ENCODE data around the gene SFN. TPM values are rescaled to one million over a fixed set of nuclear protein-coding genes. Genes with fewer than 3 reads are reported as not detected.
A peak's percentile ranks its signal among the peaks of the same experiment; 100 is the strongest.

SFN gene
- total RNA-seq, 2 donors from 2014 or later: 239 to 253 TPM

DNA sequence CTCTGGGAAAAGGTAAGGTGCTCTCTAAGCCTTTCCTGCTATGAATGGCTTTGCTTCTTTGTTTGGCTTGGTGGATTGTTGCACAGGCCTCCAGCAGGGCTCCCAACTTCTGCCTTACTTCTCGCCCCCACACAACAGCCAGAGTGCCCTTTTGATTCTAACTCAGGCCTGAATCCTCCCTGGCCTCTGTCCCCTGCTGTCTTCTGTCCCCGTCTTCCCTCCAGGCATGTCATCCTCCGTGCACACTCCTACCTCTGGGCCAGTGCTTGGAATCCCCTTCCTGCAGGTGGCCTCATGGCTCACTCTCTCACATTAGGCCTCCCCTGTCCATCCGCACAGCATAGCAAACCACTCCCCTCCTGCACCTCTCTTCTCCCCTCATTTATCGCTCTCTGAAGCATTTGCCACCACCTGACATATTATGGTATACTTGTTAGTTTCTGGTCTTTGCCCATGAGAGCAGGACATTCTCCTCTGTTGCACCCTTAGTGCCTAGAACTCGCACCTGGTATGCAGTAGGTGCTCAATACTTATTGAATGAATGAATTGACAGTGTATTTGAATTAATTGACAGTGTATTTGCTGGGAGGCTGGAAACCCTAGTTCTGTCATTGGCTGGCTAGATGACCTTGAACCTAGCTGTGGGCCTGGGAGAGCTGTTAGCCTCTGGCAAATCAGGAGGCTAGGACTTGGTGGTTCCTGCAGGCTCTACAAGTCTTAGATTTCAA lies 33.6 kb upstream of the SFN start:
- Histone ChIP-seq H3K4me1 (peaks cover 14% of the 10 kb centered on the region), H3K9ac (ENCODE audit: low read depth in 2 of 2, low read length in 2 of 2) (peak overlapping the region in 1 of 2 donors; percentile 30)

DNA sequence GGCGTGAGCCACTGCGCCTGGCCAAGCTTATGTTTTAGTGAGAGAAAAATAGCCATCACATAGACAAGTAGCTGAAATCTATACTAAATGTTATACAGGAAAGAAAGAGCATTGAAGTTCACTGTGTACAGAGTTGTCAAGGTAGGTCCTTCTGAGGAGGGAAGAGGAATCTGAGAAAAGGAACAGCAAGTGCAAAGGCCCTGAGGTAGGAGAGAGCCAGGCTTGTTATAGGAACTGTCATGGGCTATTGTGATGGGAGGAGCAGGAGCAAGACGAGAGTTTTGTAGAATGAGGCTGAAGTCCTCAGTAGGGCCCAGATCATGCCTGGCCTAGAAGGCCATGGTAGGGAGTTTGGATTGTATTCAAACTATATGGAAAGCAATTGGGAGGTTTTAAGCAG lies 31.9 kb upstream of the SFN start:
- Histone ChIP-seq H3K4me3 (no peak overlapping the region), H3K9me3 (no peaks in the 10 kb centered on the region), H3K27me3 (no peaks in the 10 kb centered on the region), H3K9ac (ENCODE audit: low read depth in 2 of 2, low read length in 2 of 2) (no peak overlapping the region), H3K4me1 (peaks cover 7% of the 10 kb centered on the region), H3K27ac (no peak overlapping the region), H3K36me3 (no peaks in the 10 kb centered on the region)
- intact Hi-C loops (cut with DNase I): no loop called here
- DNase-seq: no peak
- TF ChIP-seq, protein P1, sequence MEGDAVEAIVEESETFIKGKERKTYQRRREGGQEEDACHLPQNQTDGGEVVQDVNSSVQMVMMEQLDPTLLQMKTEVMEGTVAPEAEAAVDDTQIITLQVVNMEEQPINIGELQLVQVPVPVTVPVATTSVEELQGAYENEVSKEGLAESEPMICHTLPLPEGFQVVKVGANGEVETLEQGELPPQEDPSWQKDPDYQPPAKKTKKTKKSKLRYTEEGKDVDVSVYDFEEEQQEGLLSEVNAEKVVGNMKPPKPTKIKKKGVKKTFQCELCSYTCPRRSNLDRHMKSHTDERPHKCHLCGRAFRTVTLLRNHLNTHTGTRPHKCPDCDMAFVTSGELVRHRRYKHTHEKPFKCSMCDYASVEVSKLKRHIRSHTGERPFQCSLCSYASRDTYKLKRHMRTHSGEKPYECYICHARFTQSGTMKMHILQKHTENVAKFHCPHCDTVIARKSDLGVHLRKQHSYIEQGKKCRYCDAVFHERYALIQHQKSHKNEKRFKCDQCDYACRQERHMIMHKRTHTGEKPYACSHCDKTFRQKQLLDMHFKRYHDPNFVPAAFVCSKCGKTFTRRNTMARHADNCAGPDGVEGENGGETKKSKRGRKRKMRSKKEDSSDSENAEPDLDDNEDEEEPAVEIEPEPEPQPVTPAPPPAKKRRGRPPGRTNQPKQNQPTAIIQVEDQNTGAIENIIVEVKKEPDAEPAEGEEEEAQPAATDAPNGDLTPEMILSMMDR (IDR thresholded peaks at IDR 0.05): no peak

More for the DNA sequence above, 33.6 kb upstream of the SFN start:
- H3K36me3 ChIP-seq: no peaks in the 10 kb centered on the region
- TF ChIP-seq, protein P1 (IDR thresholded peaks at IDR 0.05): no peak
- no peak overlapping the region for H3K4me3 ChIP-seq
- intact Hi-C loops (cut with DNase I): no loop called here
- no peaks in the 10 kb centered on the region for H3K27me3 ChIP-seq
- DNase-seq: no peak
- H3K9me3 ChIP-seq: no peaks in the 10 kb centered on the region
- no peak overlapping the region for H3K27ac ChIP-seq

DNA sequence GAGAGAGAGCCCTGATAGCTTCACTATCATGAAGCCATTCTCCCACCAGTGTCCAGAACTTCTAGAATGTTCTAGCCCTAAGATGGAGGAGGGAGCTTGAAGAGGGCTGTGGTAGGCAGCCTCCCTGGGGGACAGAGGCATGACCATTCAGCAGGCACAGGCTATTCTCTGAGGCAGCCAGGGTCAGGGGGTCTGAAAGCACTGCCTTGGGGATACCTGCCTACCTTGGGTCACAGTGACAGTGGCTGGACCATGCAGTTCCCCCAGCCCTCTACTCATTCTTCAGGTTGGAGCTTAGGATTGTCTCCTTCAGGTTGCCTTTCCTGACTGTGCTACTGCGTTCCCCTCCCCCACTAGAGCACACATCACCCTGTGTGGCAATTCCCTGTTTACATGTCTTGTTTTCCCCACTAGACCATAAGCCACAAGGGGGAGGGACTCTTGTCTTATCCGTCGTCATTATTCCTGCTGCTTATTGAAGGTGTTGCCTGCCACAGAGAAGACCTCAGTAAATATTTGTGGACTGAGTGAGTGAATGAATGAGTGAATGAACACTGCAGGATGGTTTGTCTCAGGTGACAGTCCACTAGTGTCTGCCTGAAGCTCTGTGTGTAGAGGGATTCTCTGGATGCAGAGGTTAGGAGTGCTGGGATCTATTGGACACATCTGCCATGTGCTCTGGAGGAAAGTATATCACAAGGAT lies 31.3 kb upstream of the SFN start:
- TF ChIP-seq, protein P1 (IDR thresholded peaks at IDR 0.05): no peak
- Histone ChIP-seq H3K9ac (ENCODE audit: low read depth in 2 of 2, low read length in 2 of 2) (peak overlapping the region in 1 of 2 donors; percentile 21), H3K36me3 (no peaks in the 10 kb centered on the region), H3K27me3 (no peaks in the 10 kb centered on the region), H3K4me3 (no peak overlapping the region), H3K27ac (no peak overlapping the region), H3K4me1 (peaks cover 6% of the 10 kb centered on the region), H3K9me3 (no peaks in the 10 kb centered on the region)
- intact Hi-C loops (cut with DNase I): no loop called here
- DNase-seq: no peak

DNA sequence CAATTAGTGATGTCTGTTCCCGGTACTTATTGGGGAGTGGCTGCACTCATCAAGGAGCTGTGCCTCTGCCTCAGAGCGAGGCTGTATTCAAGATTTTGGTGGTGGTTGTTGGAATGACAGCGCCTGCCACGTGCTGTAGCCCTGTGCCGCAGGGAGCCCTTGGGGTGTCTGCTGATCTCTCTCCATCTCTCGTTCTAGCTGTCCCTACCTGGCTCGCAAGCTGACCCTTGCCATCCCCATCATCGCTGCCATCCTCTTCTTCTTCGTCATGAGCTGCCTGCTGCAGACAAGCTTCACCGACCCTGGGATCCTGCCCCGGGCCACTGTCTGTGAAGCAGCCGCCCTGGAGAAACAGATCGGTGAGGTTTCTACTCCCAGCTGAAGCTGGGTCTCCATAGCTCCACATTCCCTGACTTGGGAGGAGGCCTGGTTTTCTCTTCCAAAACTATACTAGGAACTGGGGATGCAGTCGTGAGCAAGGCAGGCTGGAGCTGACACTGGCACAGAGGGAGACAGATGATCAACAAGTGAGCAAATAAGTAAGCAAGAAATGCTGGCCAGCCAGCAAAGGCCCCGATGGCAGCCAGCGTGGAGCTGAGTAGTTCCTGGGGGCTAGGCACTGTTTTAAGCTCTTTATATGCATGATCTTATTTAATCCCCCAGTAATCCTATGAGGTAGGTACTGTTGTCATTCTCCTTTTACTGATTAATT lies 30.5 kb upstream of the SFN start:
- intact Hi-C loops (cut with DNase I): no loop called here
- TF ChIP-seq, protein P1 (IDR thresholded peaks at IDR 0.05): no peak
- Histone ChIP-seq H3K9ac (ENCODE audit: low read depth in 2 of 2, low read length in 2 of 2) (peak overlapping the region; percentile 14 to 31), H3K4me3 (no peak overlapping the region), H3K4me1 (peaks cover 6% of the 10 kb centered on the region), H3K27me3 (no peaks in the 10 kb centered on the region), H3K27ac (no peak overlapping the region), H3K36me3 (no peaks in the 10 kb centered on the region), H3K9me3 (no peaks in the 10 kb centered on the region)
- no peak for DNase-seq

All from colonic mucosa (tissue), 4 donors.